Hindlimb muscle (tissue), 1 donor: Measurements from ENCODE around the gene FNDC3A. TPM values are rescaled to one million over a fixed set of nuclear protein-coding genes. Genes with fewer than 3 reads are reported as not detected.
"Not testable (repeated sequence)": the region's sequence is repeated elsewhere in the genome, so short reads cannot be mapped to it uniquely, and the experiment has no call there.

ENCODE experiments used
- DNase-seq: peaks from one replicate; pipeline ENCODE4 v3.0.0-alpha.2; 2013
- polyA plus RNA-seq: library from polyadenylated mRNA; unstranded; fragments of 120-200 nt; gene quantifications from one replicate; pipeline ENCODE4 v1.2.1, GENCODE V29; 2013; ENCODE audit not compliant: insufficient read length

The FNDC3A gene
- polyA plus RNA-seq, 1 donor: 32.2 TPM

- DNase-seq: no peak
These were observed 117.7 kb downstream of the FNDC3A start for GRCh38 chr13:49093376-49093775.

- no peak for DNase-seq
These were observed 121.7 kb downstream of the FNDC3A start for GRCh38 chr13:49097374-49097773.

GRCh38 chr13:49098198-49098597 lies 122.5 kb downstream of the FNDC3A start:
- DNase-seq: no peak

GRCh38 chr13:49098771-49099512 lies 123.2 kb downstream of the FNDC3A start:
- DNase-seq: no peak

GRCh38 chr13:49099513-49099877 lies 123.8 kb downstream of the FNDC3A start:
- no peak for DNase-seq

- no peak for DNase-seq
These were observed 125.2 kb downstream of the FNDC3A start for GRCh38 chr13:49100637-49101570.

GRCh38 chr13:49108196-49108595 lies 132.5 kb downstream of the FNDC3A start:
- DNase-seq: no peak

GRCh38 chr13:49110122-49110912 lies 134.6 kb downstream of the FNDC3A start:
- peak; percentile 93 for DNase-seq

- DNase-seq: no peak
These were observed 135.1 kb downstream of the FNDC3A start for GRCh38 chr13:49110913-49111170.

- DNase-seq: no peak
These were observed 137.2 kb downstream of the FNDC3A start for GRCh38 chr13:49112782-49113525.

GRCh38 chr13:49113526-49114286 lies 138.0 kb downstream of the FNDC3A start:
- DNase-seq: no peak

GRCh38 chr13:49116873-49117272 lies 141.2 kb downstream of the FNDC3A start:
- DNase-seq: no peak

GRCh38 chr13:49118455-49118854 lies 142.7 kb downstream of the FNDC3A start:
- DNase-seq: not testable (repeated sequence)

GRCh38 chr13:49124693-49125304 lies 149.1 kb downstream of the FNDC3A start:
- DNase-seq: no peak

- DNase-seq: no peak
These were observed 150.3 kb downstream of the FNDC3A start for GRCh38 chr13:49125964-49126524.

GRCh38 chr13:49132479-49133002 lies 156.8 kb downstream of the FNDC3A start:
- no peak for DNase-seq

- no peak for DNase-seq
These were observed 158.6 kb downstream of the FNDC3A start for GRCh38 chr13:49134305-49134704.

GRCh38 chr13:49137138-49137643 lies 161.5 kb downstream of the FNDC3A start:
- not testable (repeated sequence) for DNase-seq

GRCh38 chr13:49140910-49141611 lies 165.3 kb downstream of the FNDC3A start:
- DNase-seq: no peak

GRCh38 chr13:49146950-49147355 lies 171.2 kb downstream of the FNDC3A start:
- no peak for DNase-seq
